ENCODE data around the gene ICOS.

ICOS gene

GRCh38 chr2:204010628-204011560 lies 74.3 kb downstream of the ICOS start:
- H3K36me3 ChIP-seq (ENCODE audit: control insufficient read depth, insufficient read depth, low read length): no peaks in the 10 kb centered on the region
- H3K27me3 ChIP-seq (replicated peaks; ENCODE audit: control insufficient read depth, insufficient read depth, low read length): no peaks in the 10 kb centered on the region; the same call in 1 of the 2 replicates
- no peak overlapping the region for H3K4me3 ChIP-seq (replicated peaks; ENCODE audit: low read depth, low read length)
- no peak for DNase-seq (ENCODE audit: extremely low read depth, insufficient read length)
- TF ChIP-seq, protein P1, sequence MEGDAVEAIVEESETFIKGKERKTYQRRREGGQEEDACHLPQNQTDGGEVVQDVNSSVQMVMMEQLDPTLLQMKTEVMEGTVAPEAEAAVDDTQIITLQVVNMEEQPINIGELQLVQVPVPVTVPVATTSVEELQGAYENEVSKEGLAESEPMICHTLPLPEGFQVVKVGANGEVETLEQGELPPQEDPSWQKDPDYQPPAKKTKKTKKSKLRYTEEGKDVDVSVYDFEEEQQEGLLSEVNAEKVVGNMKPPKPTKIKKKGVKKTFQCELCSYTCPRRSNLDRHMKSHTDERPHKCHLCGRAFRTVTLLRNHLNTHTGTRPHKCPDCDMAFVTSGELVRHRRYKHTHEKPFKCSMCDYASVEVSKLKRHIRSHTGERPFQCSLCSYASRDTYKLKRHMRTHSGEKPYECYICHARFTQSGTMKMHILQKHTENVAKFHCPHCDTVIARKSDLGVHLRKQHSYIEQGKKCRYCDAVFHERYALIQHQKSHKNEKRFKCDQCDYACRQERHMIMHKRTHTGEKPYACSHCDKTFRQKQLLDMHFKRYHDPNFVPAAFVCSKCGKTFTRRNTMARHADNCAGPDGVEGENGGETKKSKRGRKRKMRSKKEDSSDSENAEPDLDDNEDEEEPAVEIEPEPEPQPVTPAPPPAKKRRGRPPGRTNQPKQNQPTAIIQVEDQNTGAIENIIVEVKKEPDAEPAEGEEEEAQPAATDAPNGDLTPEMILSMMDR (IDR thresholded peaks at IDR 0.05; ENCODE audit: insufficient read depth, low read length, poor library complexity, severe bottlenecking): no peak
